Stromal cell of bone marrow (primary cell): Measurements from ENCODE around the gene SLC27A5.
"Not testable (repeated sequence)": the region's sequence is repeated elsewhere in the genome, so short reads cannot be mapped to it uniquely, and the experiment has no call there.

Experiments
- DNase-seq: peaks from one replicate; pipeline ENCODE4 v3.0.0-alpha.2; 2012; ENCODE audit warnings: low read depth

The SLC27A5 gene

DNA sequence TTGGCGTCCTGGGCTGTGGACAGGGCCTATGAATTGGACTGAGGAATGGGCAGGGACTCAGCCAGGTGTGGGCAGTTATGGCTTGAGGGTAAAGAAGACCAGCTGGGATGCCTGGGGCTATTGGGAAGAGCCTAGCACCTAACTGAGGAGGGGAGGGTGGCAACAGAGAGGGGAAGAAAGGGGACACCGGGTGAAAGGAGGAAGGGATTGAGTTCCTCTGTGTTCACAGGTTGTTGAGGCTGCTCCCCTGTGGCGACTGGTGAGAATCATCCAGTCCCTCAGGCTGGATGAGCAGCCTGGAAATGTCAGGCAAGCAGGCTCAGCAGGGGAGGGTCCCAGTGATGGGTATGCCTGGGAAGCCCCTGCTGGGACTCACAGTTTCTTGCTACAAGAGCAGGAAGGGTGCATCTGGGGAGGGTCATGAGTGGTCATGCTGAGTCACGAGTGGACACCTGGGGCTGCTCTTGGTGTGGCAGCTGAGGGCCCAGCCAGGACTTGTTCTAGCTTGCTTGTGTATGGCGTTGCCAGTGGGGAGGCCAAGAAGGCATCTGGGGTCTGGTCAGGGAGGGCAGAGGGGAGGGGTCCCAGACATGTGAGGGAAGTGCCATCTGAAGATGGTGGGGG, 43.5 kb downstream of the SLC27A5 start:
- no peak for DNase-seq

DNA sequence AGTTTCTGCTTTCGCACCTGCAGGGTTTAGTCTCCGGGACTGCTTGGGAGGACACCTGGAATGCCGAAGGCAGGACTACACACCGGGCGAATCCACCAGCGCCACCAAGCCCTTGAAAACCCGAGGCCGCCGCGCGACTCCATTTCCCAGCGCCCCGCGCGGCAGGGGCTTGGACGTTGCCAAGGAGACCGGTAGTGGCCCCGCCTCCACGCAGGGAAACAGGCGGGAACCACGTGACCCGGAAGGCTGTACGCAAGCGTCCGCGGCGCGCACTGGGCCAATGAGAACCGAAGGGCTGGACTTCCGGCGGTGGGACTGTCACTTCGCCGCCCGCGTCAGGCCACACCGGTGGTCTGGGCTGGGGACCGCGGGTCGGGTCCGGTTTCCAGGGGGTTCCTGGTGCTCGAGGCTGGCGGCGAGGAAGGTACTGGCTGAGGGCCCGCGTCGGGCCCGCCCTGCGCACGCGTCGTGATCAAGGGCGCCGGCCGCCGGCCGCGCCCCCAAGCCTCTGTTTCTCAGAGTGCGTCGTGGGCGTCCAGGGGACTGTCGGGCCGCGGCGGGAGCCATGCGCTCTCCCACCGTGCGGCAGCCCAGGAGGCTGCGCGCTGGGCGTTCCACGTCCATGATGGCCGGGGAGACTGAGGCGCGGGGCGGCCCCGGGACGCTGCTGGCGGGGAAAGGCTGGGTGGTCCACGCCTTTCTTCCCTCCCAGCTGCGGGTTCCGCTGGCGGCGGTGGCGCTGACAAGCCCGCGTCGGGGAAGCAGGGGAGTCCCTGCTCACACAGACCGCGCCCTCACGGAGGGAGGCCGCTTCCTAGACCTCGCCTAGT, 44.8 kb downstream of the SLC27A5 start, which contains the start of gene ZNF324:
ZNF324 (plus strand) TSS at position 321 of the 830 bp plus-strand sequence. CDS start 2,106 bp downstream, outside the sequence.
- DNase-seq, result peak; percentile 92

DNA sequence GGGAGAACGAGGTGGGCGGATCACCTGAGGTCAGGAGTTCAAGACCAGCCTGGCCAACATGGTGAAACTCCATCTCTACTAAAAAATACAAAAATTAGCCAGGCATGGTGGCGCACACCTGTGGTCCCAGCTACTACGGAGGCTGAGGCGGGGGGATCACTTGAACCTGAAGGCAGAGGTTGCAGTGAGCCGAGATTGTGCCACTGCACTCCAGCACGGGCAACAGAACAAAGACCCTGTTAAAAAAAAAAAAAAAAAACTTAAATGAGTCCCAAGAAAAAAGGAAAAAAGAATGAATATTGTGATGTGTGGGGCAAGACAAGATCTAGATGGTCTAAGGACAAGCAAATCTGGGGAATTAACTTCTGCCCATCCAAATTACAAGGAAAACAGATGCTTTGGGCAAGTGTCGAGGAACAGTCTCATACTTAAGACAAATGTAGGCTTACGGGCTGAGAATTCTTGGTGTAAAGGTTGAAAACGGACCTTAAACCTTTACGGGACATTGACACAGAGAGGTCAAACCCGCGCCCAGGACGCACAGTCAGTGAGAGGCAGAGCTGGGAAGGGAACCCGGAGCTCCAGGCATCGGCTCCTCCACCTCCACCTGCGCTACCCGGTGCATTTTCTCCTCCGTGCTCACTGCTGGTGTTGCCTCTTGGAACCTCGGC, 45.6 kb downstream of the SLC27A5 start:
- DNase-seq, result no peak

DNA sequence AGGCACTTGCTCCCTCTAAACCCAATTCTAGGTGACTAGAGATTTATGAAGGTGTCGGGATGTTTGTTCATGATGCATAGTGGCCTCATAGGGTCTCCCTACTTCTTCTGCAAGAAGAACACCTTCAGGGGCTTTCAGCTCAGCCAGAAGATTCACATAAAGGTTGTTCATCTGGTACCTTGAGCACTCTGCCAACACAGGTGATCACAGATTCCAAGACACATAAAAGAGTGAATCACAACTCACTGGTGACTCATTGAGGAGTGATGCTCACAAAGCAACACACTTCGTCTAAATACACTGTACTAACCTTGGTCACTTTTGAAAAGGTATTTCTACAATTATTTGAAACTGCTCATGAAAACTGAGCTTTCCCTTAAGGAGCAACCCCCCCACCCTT, 51.8 kb downstream of the SLC27A5 start:
- DNase-seq, result no peak

DNA sequence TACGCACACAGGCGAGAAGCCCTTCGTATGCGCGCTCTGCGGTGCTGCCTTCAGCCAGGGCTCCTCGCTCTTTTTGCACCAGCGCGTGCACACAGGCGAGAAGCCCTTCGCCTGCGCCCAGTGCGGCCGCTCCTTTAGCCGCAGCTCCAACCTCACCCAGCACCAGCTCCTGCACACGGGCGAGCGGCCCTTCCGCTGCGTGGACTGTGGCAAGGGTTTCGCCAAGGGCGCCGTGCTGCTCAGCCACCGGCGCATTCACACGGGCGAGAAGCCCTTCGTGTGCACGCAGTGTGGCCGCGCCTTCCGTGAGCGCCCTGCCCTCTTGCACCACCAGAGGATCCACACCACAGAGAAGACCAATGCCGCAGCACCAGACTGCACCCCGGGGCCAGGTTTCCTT, 55.7 kb downstream of the SLC27A5 start:
- no peak for DNase-seq

DNA sequence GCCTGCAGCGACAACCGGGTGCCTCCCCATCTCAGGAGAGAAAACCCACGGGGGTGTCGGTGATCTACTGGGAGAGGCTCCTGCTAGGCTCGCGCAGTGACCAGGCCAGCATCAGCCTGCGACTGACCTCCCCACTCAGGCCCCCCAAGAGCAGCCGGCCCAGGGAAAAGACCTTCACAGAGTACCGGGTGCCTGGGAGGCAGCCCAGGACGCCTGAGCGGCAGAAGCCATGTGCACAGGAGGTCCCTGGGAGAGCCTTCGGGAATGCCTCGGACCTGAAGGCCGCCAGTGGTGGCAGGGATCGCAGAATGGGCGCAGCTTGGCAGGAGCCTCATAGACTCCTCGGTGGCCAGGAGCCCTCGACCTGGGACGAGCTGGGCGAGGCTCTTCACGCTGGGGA, 56.5 kb downstream of the SLC27A5 start:
- no peak for DNase-seq

DNA sequence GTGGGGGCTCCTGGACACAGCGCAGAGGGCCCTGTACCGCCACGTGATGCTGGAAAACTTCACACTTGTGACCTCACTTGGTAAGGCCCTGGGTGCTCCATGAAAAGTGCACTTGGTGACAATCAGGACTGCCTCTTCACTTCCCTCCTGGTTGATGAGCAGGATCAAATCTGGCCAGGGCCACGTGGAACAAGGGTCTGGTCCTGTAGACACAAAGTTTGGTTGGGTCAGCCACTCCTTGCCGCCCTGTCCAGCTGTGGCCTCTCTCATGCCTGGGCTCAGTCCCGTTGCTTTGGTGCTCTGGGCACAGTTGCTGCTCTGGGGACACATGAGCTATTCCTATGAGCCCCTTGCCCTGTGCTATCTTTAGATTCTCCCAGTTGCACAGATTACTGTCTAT, 58.0 kb downstream of the SLC27A5 start:
- no peak for DNase-seq

DNA sequence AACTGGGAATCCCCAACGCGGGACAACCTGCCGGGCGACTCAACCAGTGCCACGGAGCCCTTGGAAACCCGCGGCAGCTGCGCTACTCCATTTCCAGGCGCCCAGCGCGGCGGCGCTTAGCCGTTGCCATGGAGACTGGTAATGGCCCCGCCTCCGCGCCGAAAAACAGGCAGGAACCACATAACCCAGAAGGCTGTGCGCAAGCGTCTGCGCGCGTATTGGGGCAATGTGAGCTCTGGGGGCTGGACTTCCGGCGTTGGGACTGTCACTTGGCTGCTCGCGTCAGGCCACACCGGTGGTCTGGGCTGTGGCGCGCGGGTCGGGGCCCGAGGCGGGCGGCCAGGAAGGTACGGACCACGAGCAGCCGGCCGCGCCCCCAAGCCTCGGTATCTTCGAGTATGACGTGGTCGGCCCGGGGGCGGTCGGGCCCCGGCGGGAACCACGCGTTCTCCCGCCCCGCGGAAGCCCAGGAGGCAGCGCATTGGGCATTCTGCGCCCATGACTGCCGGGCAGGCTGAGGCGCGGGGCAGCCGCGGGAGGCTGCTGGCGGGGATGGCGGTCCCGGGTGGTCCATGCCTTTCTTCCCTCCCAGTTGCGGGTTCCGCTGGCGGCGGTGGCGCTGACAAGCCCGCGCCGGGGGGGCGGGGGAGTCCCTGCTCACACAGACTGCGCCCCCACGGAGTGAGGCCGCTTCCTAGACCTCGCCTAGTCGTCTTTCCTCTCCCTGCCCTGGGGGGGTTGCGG, 60.3 kb downstream of the SLC27A5 start, which contains the start of gene ZNF324B:
ZNF324B (plus strand) TSS at position 265 of the 744 bp plus-strand sequence. CDS start 2,080 bp downstream, outside the sequence.
- peak; percentile 93 for DNase-seq

DNA sequence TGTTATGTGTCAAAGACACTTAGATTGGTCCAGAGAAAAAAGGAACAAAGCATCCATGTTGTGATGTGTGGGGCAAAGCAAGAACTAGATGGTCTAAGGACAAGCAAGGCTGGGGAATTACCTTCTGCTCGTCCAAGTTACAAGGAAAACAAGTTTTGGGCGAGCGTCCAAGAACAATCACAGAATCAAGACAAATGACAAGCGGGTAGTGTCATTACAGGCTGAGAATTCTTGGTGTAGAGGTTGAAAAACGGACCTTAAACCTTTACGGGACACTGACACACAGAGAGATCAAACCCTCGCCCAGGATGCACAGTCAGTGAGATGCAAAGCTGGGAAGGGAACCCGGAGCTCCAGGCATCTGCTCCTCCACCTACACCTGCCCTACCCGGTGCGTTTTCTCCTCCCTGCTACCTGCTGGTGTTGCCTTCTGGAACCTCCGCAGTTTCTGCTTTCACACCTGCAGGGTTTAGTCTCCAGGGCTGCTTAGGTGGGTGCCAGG, 60.9 kb downstream of the SLC27A5 start:
- no peak for DNase-seq

DNA sequence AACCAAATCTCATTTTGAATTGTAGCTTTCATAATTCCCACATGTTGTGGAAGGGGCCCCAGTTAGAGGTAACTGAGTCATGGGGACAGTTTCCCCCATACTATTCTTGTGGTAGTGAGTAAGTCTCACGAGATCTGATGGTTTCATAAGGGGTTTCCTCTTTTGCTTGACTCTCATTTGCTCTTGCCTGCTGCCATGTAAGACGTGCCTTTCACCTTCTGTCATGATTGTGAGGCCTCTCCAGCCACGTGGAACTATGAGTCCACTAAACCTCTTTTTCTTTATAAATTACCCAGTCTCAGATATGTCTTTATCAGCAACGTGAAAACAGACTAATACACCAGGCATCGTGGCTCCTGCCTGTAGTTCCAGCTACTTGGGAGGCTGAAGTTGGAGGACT, 61.8 kb downstream of the SLC27A5 start:
- not testable (repeated sequence) for DNase-seq

DNA sequence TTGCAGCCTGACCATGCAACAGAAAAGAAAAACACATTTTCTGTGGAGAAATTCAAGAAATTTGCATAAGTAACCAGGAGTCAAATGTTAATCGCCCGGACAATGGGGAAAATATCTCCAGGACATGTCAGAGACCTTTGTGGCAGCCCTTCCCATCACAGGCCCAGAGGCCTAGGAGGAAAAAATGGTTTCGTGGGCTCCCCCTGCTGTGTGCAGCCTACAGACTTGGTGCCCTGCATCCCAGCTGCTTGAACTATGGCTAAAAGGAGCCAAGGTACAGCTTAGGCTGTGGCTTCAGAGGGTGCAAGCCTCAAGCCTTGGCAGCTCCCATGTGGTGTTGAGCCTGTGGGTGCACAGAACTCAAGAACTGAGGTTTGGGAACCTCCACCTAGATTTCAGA, 62.9 kb downstream of the SLC27A5 start:
- not testable (repeated sequence) for DNase-seq
